ENCODE results near the gene TMEM214. TPM values are rescaled to one million over a fixed set of nuclear protein-coding genes. Genes with fewer than 3 reads are reported as not detected.

The TMEM214 gene
- 34.1 and 46.9 TPM in 2 replicates for total RNA-seq (2014; rRNA removed; shearing (Covaris generic))
- 48.8 and 52.3 TPM in 2 replicates for polyA plus RNA-seq (2015; cell fraction: cytosol; rRNA removed)
- 126 and 139 TPM in 2 replicates for polyA plus RNA-seq (2015; cell fraction: nucleus; rRNA removed)

GRCh38 chr2:27032495-27033252, at the start of gene TMEM214:
Gene TMEM214 (plus strand): TSS chr2:27032965. CDS start chr2:27033016, 51 bp downstream.
- DNase-seq (ENCODE audit: low read depth): peak; percentile 85

GRCh38 chr2:26983746-26984145, 49.0 kb upstream of the TMEM214 start:
- no peak for DNase-seq (ENCODE audit: low read depth)

GRCh38 chr2:26985807-26986206, 47.0 kb upstream of the TMEM214 start:
- no peak for DNase-seq (ENCODE audit: low read depth)

- no peak for DNase-seq (ENCODE audit: low read depth)
Measured at GRCh38 chr2:26986576-26986975, 46.2 kb upstream of the TMEM214 start.

GRCh38 chr2:26988058-26988860, 44.5 kb upstream of the TMEM214 start:
- DNase-seq (ENCODE audit: low read depth): peak; percentile 77

GRCh38 chr2:26989156-26989555, 43.6 kb upstream of the TMEM214 start:
- peak; percentile 65 for DNase-seq (ENCODE audit: low read depth)

- DNase-seq (ENCODE audit: low read depth): no peak
Measured at GRCh38 chr2:26991717-26992116, 41.0 kb upstream of the TMEM214 start.

- no peak for DNase-seq (ENCODE audit: low read depth)
Measured at GRCh38 chr2:26993768-26994167, 39.0 kb upstream of the TMEM214 start.

GRCh38 chr2:26994983-26995382, 37.8 kb upstream of the TMEM214 start:
- DNase-seq (ENCODE audit: low read depth): no peak

GRCh38 chr2:26997394-26997793, 35.4 kb upstream of the TMEM214 start:
- DNase-seq (ENCODE audit: low read depth): no peak

GRCh38 chr2:26998323-26998722, 34.4 kb upstream of the TMEM214 start:
- DNase-seq (ENCODE audit: low read depth): no peak

GRCh38 chr2:27000228-27000627, 32.5 kb upstream of the TMEM214 start:
- DNase-seq (ENCODE audit: low read depth): no peak

- DNase-seq (ENCODE audit: low read depth): no peak
Measured at GRCh38 chr2:27000995-27001394, 31.8 kb upstream of the TMEM214 start.

- no peak for DNase-seq (ENCODE audit: low read depth)
Measured at GRCh38 chr2:27001950-27002349, 30.8 kb upstream of the TMEM214 start.

GRCh38 chr2:27003007-27003406, 29.8 kb upstream of the TMEM214 start:
- DNase-seq (ENCODE audit: low read depth): no peak

GRCh38 chr2:27003857-27004256, 28.9 kb upstream of the TMEM214 start:
- peak; percentile 63 for DNase-seq (ENCODE audit: low read depth)

GRCh38 chr2:27006602-27007415, 26.0 kb upstream of the TMEM214 start:
- DNase-seq (ENCODE audit: low read depth): no peak

GRCh38 chr2:27007416-27008374, 25.1 kb upstream of the TMEM214 start:
- no peak for DNase-seq (ENCODE audit: low read depth)

GRCh38 chr2:27008678-27009077, 24.1 kb upstream of the TMEM214 start:
- no peak for DNase-seq (ENCODE audit: low read depth)

- no peak for DNase-seq (ENCODE audit: low read depth)
Measured at GRCh38 chr2:27009083-27009482, 23.7 kb upstream of the TMEM214 start.

Data from HT1080 (cell line).